Calu3 (cell line): ENCODE measurements around the gene CDC42BPB. TPM values are rescaled to one million over a fixed set of nuclear protein-coding genes. Genes with fewer than 3 reads are reported as not detected.

Experiments
- BruUV-seq: library from RNA; stranded (reverse); fragments of 400-500 nt; replicated peaks from 2 replicates; lab custom pipeline; 2021; lab: Mats Ljungman, UMichigan
- CTCF ChIA-PET: fragments of 300-600 bp; sonication (Branson Sonifier 250); formaldehyde crosslinking; loops from one replicate; lab custom pipeline; 2022; ENCODE audit warnings: antibody characterized with exemption; lab: Charles Lee
- DNase-seq: peaks from one replicate; pipeline ENCODE4 v3.0.0; 2022
- H3K27ac Mint-ChIP-seq: one replicate; pipeline ENCODE4 v1.8.0; 2022; ENCODE audit warnings: mixed read lengths; ENCODE audit not compliant: unreplicated experiment
- H3K27me3 Mint-ChIP-seq: one replicate; pipeline ENCODE4 v1.8.0; 2022; ENCODE audit warnings: mixed read lengths; ENCODE audit not compliant: unreplicated experiment
- H3K36me3 Mint-ChIP-seq: one replicate; pipeline ENCODE4 v1.8.0; 2022; ENCODE audit warnings: mild to moderate bottlenecking, moderate library complexity, mixed read lengths; ENCODE audit not compliant: insufficient read depth, unreplicated experiment
- H3K4me1 Mint-ChIP-seq: one replicate; pipeline ENCODE4 v1.8.0; 2022; ENCODE audit warnings: mild to moderate bottlenecking, low read depth, mixed read lengths; ENCODE audit not compliant: unreplicated experiment
- H3K4me3 Mint-ChIP-seq: one replicate; pipeline ENCODE4 v1.8.0; 2022; ENCODE audit warnings: mild to moderate bottlenecking, low read depth, moderate library complexity, mixed read lengths; ENCODE audit not compliant: unreplicated experiment
- H3K9me3 Mint-ChIP-seq: one replicate; pipeline ENCODE4 v1.8.0; 2022; ENCODE audit warnings: low read depth, mixed read lengths; ENCODE audit not compliant: unreplicated experiment
- intact Hi-C: fragments of 100-400 bp; cut with micrococcal nuclease; formaldehyde crosslinking; loops from one replicate; pipeline ENCODE4 v1.10.0; 2022; ENCODE audit not compliant: unreplicated experiment
- total RNA-seq: library from RNA; stranded (reverse); gene quantifications from 2 replicates; pipeline ENCODE4 v1.2.3, GENCODE V29; 2022
- TF ChIP-seq, protein P1 (sequence below): fragments of 200-600 bp; IDR thresholded peaks from one replicate; pipeline ENCODE4 v1.8.0; 2022; ENCODE audit warnings: antibody characterized with exemption; ENCODE audit not compliant: unreplicated experiment

CDC42BPB gene
- total RNA-seq, 1 experiment from 2014 or later = 98.7 TPM

DNA sequence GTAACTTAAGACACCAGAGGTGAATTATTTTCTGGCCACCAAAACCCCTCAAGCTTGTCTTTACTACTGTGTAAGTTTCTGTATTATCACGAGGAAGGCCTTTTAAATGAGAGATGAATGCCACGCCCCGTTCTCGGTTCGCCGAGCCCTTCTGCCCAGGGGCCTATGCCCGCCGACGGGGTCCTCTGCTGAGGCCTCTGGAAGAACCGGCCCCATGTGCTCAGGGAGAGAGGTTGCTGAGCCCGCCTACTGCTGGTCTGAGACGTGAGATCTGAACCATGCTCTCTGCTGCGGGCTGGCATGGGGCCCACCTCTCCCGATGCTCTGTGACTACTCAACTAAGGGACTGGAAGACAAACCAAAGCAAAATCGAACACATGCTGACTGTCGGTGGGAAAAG lies 113.9 kb downstream of the CDC42BPB start:
- no peaks in the 10 kb centered on the region for H3K27me3 Mint-ChIP-seq
- intact Hi-C loops = no loop called here
- no TSS peak for BruUV-seq
- H3K27ac Mint-ChIP-seq = no peak overlapping the region
- H3K4me1 Mint-ChIP-seq = no peaks in the 10 kb centered on the region
- no peak overlapping the region for H3K4me3 Mint-ChIP-seq
- no peaks in the 10 kb centered on the region for H3K9me3 Mint-ChIP-seq
- TF ChIP-seq, protein P1, sequence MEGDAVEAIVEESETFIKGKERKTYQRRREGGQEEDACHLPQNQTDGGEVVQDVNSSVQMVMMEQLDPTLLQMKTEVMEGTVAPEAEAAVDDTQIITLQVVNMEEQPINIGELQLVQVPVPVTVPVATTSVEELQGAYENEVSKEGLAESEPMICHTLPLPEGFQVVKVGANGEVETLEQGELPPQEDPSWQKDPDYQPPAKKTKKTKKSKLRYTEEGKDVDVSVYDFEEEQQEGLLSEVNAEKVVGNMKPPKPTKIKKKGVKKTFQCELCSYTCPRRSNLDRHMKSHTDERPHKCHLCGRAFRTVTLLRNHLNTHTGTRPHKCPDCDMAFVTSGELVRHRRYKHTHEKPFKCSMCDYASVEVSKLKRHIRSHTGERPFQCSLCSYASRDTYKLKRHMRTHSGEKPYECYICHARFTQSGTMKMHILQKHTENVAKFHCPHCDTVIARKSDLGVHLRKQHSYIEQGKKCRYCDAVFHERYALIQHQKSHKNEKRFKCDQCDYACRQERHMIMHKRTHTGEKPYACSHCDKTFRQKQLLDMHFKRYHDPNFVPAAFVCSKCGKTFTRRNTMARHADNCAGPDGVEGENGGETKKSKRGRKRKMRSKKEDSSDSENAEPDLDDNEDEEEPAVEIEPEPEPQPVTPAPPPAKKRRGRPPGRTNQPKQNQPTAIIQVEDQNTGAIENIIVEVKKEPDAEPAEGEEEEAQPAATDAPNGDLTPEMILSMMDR = no peak
- no peak for DNase-seq
- CTCF ChIA-PET = no interaction called here
- H3K36me3 Mint-ChIP-seq = peaks cover 59% of the 10 kb centered on the region

DNA sequence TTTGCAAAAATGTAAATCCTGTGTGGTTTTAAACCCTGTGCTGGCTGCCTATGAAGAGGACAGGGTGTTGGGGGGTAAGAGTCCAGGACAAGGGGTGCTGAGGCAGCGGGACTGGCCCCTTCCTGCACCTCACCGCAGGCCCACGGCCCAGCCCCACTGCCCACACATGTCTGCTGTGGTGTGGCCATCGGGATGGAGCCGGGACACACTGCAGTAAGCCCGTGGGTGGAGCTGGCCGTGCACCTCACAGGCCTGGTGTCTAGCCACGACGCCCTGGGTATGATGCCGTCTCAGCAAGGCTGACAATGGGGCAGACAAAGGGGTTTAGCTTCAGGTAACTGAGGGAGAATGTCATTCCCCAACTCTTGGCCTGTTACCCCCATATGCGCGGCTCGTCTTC lies 115.3 kb downstream of the CDC42BPB start:
- Mint-ChIP-seq H3K4me1 (no peaks in the 10 kb centered on the region), H3K4me3 (no peak overlapping the region), H3K27me3 (no peaks in the 10 kb centered on the region), H3K36me3 (peaks cover 61% of the 10 kb centered on the region), H3K9me3 (no peaks in the 10 kb centered on the region), H3K27ac (no peak overlapping the region)
- no TSS peak for BruUV-seq
- CTCF ChIA-PET = no interaction called here
- TF ChIP-seq, protein P1 = no peak
- DNase-seq = no peak
- intact Hi-C loops = no loop called here

DNA sequence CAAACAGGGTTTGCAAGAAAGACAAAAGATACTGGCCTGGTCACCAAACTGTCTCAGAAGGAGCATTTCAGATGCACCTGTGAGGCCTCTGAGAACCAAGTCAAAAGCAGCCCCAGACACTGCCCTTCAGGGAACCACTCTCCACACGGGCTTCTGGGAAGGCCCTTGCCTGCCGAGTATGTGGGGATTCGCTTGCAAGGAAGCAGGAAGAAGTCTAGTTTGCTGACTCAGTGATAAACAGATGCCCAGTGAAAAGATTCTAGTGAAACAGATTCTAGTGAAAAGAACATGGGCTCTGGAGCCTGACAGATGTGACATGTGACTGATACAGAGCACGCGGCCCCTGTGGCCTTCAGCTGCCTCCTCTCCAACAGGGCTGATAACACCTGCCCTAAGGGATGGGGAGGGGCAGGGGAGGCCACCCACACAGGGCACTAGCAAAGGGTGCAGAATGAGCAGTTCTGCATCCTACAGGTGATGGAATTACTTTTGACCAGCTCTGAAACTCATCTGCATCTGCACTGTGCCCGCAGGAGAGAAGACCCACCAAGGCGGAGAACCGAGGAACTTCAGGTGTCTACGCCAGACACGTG lies 115.8 kb downstream of the CDC42BPB start:
- DNase-seq = no peak
- CTCF ChIA-PET = no interaction called here

DNA sequence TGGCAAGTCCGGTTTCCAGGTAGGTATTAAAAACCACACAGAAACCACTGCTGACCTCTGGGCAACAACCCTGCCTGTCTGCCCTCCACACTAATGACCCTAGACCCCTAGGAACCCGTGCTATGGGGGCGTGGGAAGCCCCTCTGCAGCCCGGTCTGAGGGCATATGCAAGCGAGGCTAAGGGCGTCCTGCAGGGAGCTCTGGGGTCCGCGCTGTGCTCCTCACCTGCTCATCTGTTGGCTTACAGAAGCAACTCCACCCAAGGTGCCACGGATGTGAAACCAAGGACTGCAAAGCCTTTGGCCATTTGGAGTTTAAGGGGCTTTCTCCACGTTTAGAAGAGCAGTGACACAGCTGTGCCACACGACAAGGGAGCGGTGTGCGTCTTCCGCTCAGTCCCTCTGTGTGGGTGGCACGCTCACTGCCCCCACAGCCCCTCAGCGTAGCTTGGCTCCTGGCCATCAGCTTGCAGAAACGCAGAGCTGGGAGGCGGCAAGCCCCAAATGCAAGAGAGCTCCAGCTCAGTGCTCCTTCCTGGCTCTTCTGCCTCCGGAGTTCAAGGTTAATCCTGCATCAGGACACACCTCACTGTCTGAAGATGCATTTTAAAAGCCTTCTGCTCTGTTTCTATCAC lies 116.5 kb downstream of the CDC42BPB start:
- TF ChIP-seq, protein P1 = no peak
- Mint-ChIP-seq H3K4me3 (no peak overlapping the region), H3K4me1 (no peaks in the 10 kb centered on the region), H3K27ac (no peak overlapping the region), H3K9me3 (no peaks in the 10 kb centered on the region), H3K36me3 (peaks cover 59% of the 10 kb centered on the region), H3K27me3 (no peaks in the 10 kb centered on the region)
- BruUV-seq = no TSS peak
- no peak for DNase-seq
- intact Hi-C loops = no loop called here
- CTCF ChIA-PET = no interaction called here

More for the DNA sequence above, 115.8 kb downstream of the CDC42BPB start:
- no TSS peak for BruUV-seq
- no peaks in the 10 kb centered on the region for H3K27me3 Mint-ChIP-seq
- H3K4me3 Mint-ChIP-seq = no peak overlapping the region
- H3K4me1 Mint-ChIP-seq = no peaks in the 10 kb centered on the region
- TF ChIP-seq, protein P1 = no peak
- H3K27ac Mint-ChIP-seq = no peak overlapping the region
- no peaks in the 10 kb centered on the region for H3K9me3 Mint-ChIP-seq
- H3K36me3 Mint-ChIP-seq = peaks cover 59% of the 10 kb centered on the region
- intact Hi-C loops = no loop called here
